Measurements from ENCODE around the gene RET. TPM values are rescaled to one million over a fixed set of nuclear protein-coding genes. Genes with fewer than 3 reads are reported as not detected.

Gene RET
- total RNA-seq, 1 experiment from 2014 or later = not detected

GRCh38 chr10:43099928-43100327, 23.1 kb downstream of the RET start:
- intact Hi-C loops (cut with micrococcal nuclease) = no loop called here
- H3K27ac Mint-ChIP-seq (ENCODE audit: low read depth, unreplicated experiment) = no peak overlapping the region
- peaks cover 9% of the 10 kb centered on the region for H3K27me3 Mint-ChIP-seq (ENCODE audit: insufficient read depth, unreplicated experiment)
- H3K9me3 Mint-ChIP-seq (ENCODE audit: unreplicated experiment) = no peaks in the 10 kb centered on the region
- no peak for TF ChIP-seq CTCF (IDR thresholded peaks at IDR 0.05; ENCODE audit: unreplicated experiment)
- H3K4me3 Mint-ChIP-seq (ENCODE audit: unreplicated experiment) = no peak overlapping the region
- H3K36me3 Mint-ChIP-seq (ENCODE audit: insufficient read depth, unreplicated experiment) = no peaks in the 10 kb centered on the region
- no peak for DNase-seq (ENCODE audit: unreplicated experiment)
- no TSS peak for BruUV-seq (replicated peaks)
- CTCF ChIA-PET = interaction anchor here (0.7 to 1.4 kb wide), 2 partner anchors 21 to 261 kb away, joined by 3 read pairs; no protein-coding TSS in a partner anchor
- POLR2A ChIA-PET = no interaction called here
- no peaks in the 10 kb centered on the region for H3K4me1 Mint-ChIP-seq (ENCODE audit: insufficient read depth, unreplicated experiment)

GRCh38 chr10:43100366-43100765, 23.5 kb downstream of the RET start:
- no TSS peak for BruUV-seq (replicated peaks)
- intact Hi-C loops (cut with micrococcal nuclease) = no loop called here
- H3K9me3 Mint-ChIP-seq (ENCODE audit: unreplicated experiment) = no peaks in the 10 kb centered on the region
- ChIA-PET POLR2A (no interaction called here), CTCF (interaction anchor here (0.5 to 1.4 kb wide), 3 partner anchors 21 to 262 kb away, joined by 3 read pairs; no protein-coding TSS in a partner anchor)
- no peak for DNase-seq (ENCODE audit: unreplicated experiment)
- no peaks in the 10 kb centered on the region for H3K36me3 Mint-ChIP-seq (ENCODE audit: insufficient read depth, unreplicated experiment)
- no peak overlapping the region for H3K4me3 Mint-ChIP-seq (ENCODE audit: unreplicated experiment)
- TF ChIP-seq CTCF (IDR thresholded peaks at IDR 0.05; ENCODE audit: unreplicated experiment) = no peak
- H3K27me3 Mint-ChIP-seq (ENCODE audit: insufficient read depth, unreplicated experiment) = peaks cover 9% of the 10 kb centered on the region
- H3K27ac Mint-ChIP-seq (ENCODE audit: low read depth, unreplicated experiment) = no peak overlapping the region
- no peaks in the 10 kb centered on the region for H3K4me1 Mint-ChIP-seq (ENCODE audit: insufficient read depth, unreplicated experiment)

- DNase-seq (ENCODE audit: unreplicated experiment) = no peak
- Mint-ChIP-seq H3K4me3 (ENCODE audit: unreplicated experiment) (no peak overlapping the region), H3K4me1 (ENCODE audit: insufficient read depth, unreplicated experiment) (no peaks in the 10 kb centered on the region), H3K27ac (ENCODE audit: low read depth, unreplicated experiment) (no peak overlapping the region), H3K9me3 (ENCODE audit: unreplicated experiment) (no peaks in the 10 kb centered on the region), H3K36me3 (ENCODE audit: insufficient read depth, unreplicated experiment) (no peaks in the 10 kb centered on the region), H3K27me3 (ENCODE audit: insufficient read depth, unreplicated experiment) (peaks cover 9% of the 10 kb centered on the region)
- no TSS peak for BruUV-seq (replicated peaks)
- ChIA-PET CTCF (interaction anchor here (0.5 to 2.2 kb wide), 9 partner anchors 9 to 924 kb away, joined by 3 to 14 read pairs (median 3); no protein-coding TSS in a partner anchor), POLR2A (interaction anchor here (0.7 kb wide), 1 partner anchor 314 kb away, joined by 3 read pairs; no protein-coding TSS in a partner anchor)
- TF ChIP-seq CTCF (IDR thresholded peaks at IDR 0.05; ENCODE audit: unreplicated experiment) = no peak
- intact Hi-C loops (cut with micrococcal nuclease) = no loop called here
Measured at GRCh38 chr10:43102063-43102828, 25.4 kb downstream of the RET start.

GRCh38 chr10:43105102-43105955, 28.5 kb downstream of the RET start:
- no peaks in the 10 kb centered on the region for H3K36me3 Mint-ChIP-seq (ENCODE audit: insufficient read depth, unreplicated experiment)
- TF ChIP-seq CTCF (IDR thresholded peaks at IDR 0.05; ENCODE audit: unreplicated experiment) = peak; percentile 100
- DNase-seq (ENCODE audit: unreplicated experiment) = peak; percentile 60
- CTCF ChIA-PET = interaction anchor here (0.6 to 3.8 kb wide), 24 partner anchors 10 to 1770 kb away, joined by 3 to 32 read pairs (median 3); no protein-coding TSS in a partner anchor
- POLR2A ChIA-PET = interaction anchor here (1.4 kb wide), 1 partner anchor 33 kb away, joined by 4 read pairs; the partner anchor contains the start of gene CSGALNACT2
- no peak overlapping the region for H3K27ac Mint-ChIP-seq (ENCODE audit: low read depth, unreplicated experiment)
- H3K27me3 Mint-ChIP-seq (ENCODE audit: insufficient read depth, unreplicated experiment) = peaks cover 9% of the 10 kb centered on the region
- no TSS peak for BruUV-seq (replicated peaks)
- intact Hi-C loops (cut with micrococcal nuclease) = loop anchor here (1.0 kb wide), 1 partner anchor 239 kb away; no protein-coding TSS in a partner anchor
- no peaks in the 10 kb centered on the region for H3K4me1 Mint-ChIP-seq (ENCODE audit: insufficient read depth, unreplicated experiment)
- H3K4me3 Mint-ChIP-seq (ENCODE audit: unreplicated experiment) = peak overlapping the region; percentile 63
- H3K9me3 Mint-ChIP-seq (ENCODE audit: unreplicated experiment) = no peaks in the 10 kb centered on the region
